Breast epithelium (tissue), 3 donors: Measurements from ENCODE around the gene NME7.

Experiments
- POLR2A ChIP-seq: fragments of 450-650 bp; IDR thresholded peaks from one replicate; pipeline ENCODE4 v1.6.1; 2016; ENCODE audit warnings: antibody characterized with exemption, mild to moderate bottlenecking, moderate library complexity
- TF ChIP-seq, protein P1 (sequence below), 3 donors: fragments of 450-650 bp; IDR thresholded peaks; one replicate each; pipeline ENCODE4 v1.5.1; 2016 to 2017; ENCODE audit warnings: antibody characterized with exemption in 3 of 3, mild to moderate bottlenecking in 3 of 3, moderate library complexity in 3 of 3

DNA sequence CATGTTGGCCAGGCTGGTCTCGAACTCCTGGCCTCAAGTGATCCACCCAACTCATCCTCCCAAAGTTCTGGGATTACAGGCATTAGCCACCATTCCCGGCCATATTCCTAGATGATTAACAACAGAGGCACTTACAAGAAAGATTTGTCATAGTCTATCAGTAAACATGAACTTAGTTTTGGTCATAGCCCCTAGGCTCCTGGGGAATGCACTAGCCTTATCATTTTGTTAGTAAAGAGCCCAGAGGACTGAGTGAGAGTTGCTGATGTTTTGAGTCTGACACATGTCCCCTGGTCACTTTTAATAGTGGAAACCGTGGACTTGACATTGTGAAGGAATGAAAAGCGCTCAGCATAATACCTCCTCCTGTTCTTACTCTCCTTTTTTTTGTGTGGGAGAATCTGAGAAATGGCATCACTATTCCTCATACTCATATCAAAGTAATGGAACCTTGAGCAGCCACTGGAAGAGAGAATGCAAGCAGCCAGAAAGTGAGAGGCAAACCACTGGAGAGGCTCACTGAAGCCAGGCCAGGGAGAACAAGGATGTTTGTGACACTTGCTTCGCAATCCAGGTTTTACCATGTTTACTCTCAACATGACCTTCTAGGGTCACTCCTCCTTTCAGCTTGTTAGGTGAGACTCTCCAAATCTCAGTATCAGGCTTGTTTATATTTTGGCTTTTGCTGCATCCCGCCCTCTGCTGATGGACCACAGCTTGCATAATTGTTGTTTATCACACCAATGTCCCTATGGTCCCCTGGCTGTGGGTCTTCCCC lies 246.3 kb downstream of the NME7 start:
- no peak for TF ChIP-seq POLR2A
- TF ChIP-seq, protein P1, sequence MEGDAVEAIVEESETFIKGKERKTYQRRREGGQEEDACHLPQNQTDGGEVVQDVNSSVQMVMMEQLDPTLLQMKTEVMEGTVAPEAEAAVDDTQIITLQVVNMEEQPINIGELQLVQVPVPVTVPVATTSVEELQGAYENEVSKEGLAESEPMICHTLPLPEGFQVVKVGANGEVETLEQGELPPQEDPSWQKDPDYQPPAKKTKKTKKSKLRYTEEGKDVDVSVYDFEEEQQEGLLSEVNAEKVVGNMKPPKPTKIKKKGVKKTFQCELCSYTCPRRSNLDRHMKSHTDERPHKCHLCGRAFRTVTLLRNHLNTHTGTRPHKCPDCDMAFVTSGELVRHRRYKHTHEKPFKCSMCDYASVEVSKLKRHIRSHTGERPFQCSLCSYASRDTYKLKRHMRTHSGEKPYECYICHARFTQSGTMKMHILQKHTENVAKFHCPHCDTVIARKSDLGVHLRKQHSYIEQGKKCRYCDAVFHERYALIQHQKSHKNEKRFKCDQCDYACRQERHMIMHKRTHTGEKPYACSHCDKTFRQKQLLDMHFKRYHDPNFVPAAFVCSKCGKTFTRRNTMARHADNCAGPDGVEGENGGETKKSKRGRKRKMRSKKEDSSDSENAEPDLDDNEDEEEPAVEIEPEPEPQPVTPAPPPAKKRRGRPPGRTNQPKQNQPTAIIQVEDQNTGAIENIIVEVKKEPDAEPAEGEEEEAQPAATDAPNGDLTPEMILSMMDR (IDR thresholded peaks at IDR 0.05), result no peak
